GM20431 (cell line): ENCODE results near the gene MEGF11.

Experiments
- in situ Hi-C: fragments of 300-500 bp; cut with MseI, MboI; formaldehyde crosslinking; loops from one replicate; pipeline ENCODE4 v1.15.0; 2020; ENCODE audit warnings: low sequenced_read_pairs; ENCODE audit not compliant: unreplicated experiment

Gene MEGF11

GRCh38 chr15:66102563-66103292 is 150.8 kb downstream of the MEGF11 start:
- in situ Hi-C loops, result no loop called here

- in situ Hi-C loops, result no loop called here
These were observed 151.7 kb downstream of the MEGF11 start for GRCh38 chr15:66101715-66102395.

GRCh38 chr15:66100761-66101160 is 152.8 kb downstream of the MEGF11 start:
- in situ Hi-C loops, result no loop called here

- in situ Hi-C loops, result no loop called here
These were observed 153.4 kb downstream of the MEGF11 start for GRCh38 chr15:66099950-66100671.

GRCh38 chr15:66098022-66098363 is 155.6 kb downstream of the MEGF11 start:
- in situ Hi-C loops, result no loop called here

GRCh38 chr15:66097151-66098021 is 156.2 kb downstream of the MEGF11 start:
- in situ Hi-C loops, result no loop called here

GRCh38 chr15:66096688-66097058 is 156.9 kb downstream of the MEGF11 start:
- in situ Hi-C loops, result no loop called here

- in situ Hi-C loops, result no loop called here
These were observed 157.5 kb downstream of the MEGF11 start for GRCh38 chr15:66095871-66096687.

GRCh38 chr15:66094331-66094730 is 159.2 kb downstream of the MEGF11 start:
- in situ Hi-C loops, result no loop called here

- in situ Hi-C loops, result no loop called here
These were observed 161.2 kb downstream of the MEGF11 start for GRCh38 chr15:66092053-66093016.

- in situ Hi-C loops, result no loop called here
These were observed 164.0 kb downstream of the MEGF11 start for GRCh38 chr15:66089509-66089908.

GRCh38 chr15:66089049-66089448 is 164.5 kb downstream of the MEGF11 start:
- in situ Hi-C loops, result no loop called here

GRCh38 chr15:66085128-66085527 is 168.4 kb downstream of the MEGF11 start:
- in situ Hi-C loops, result no loop called here

- in situ Hi-C loops, result no loop called here
These were observed 168.8 kb downstream of the MEGF11 start for GRCh38 chr15:66084704-66085103.

GRCh38 chr15:66080717-66081398 is 172.7 kb downstream of the MEGF11 start:
- in situ Hi-C loops, result no loop called here

- in situ Hi-C loops, result no loop called here
These were observed 174.6 kb downstream of the MEGF11 start for GRCh38 chr15:66078929-66079275.

- in situ Hi-C loops, result no loop called here
These were observed 175.2 kb downstream of the MEGF11 start for GRCh38 chr15:66078196-66078928.
